GM19238 (cell line): ENCODE results near the gene PLA2G4E.

Source experiments
- DNase-seq: peaks from one replicate; pipeline ENCODE4 v3.0.0; 2011; ENCODE audit warnings: low spot score; ENCODE audit not compliant: insufficient read length

Gene PLA2G4E

DNA sequence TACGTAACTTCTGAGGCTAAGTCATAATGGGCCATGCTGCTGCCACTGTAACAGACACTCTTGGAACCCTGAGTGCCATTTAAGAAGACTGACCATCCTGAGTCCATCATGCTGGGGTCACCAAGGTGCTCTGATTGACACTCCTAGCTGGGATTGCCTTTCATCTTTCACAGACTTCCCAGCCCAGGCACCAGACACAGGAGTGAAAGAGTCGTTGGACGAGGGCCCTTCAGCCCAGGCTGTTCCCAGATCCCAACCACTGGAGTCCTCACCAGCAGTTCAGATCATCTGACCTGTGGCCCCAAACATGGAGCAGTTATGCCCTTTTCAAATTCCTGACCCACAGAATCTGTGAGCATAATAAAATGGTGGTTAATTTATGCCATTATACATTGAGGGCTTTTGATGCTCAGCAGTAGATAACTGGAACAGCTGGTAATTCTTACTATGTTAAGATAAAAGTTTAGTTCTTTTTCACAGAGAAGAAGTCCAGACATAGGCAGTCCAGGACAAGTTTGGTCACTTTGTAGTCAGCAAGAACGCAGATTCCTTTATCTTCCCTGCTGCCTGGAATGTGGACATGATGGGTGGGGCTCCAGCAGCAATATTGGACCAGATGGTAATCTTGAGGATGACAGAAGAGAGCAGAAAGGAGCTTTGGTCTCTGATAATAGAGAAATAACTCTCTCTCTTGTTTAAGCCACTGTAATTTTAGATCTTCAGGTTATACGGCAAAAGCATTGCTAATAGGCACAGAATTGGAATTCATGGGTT, 41.2 kb downstream of the PLA2G4E start:
- no peak for DNase-seq

- DNase-seq, result no peak
Measured at GRCh38 chr15:41978534-41978933, 42.3 kb downstream of the PLA2G4E start.

DNA sequence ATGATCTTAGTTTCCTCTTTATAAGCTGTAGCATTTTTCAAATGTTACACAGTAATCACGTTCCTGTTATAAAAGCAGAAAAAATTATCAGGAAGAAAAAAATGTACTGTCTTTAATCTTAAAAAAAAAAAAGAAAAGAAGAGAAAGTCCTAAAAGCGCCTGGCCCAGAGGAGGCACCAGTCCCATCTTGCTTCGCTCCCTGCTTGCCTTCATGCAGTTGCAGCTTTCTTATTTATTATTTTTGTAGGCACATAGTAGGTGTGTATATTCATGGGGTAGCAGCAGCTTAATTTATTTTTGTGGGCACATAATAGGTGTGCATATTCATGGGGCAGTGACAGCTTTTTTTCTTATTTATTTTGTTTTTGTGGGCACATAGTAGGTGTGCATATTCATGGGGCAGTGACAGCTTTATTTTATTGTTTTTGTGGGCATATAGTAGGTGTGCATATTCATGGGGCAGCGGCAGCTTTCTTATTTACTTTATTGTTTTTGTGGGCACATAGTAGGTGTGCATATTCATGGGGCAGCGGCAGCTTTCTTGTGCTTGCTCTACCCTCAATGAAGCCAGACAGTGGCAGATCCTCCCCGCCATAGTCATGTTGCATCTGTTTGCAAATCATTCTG, 43.0 kb downstream of the PLA2G4E start:
- no peak for DNase-seq

DNA sequence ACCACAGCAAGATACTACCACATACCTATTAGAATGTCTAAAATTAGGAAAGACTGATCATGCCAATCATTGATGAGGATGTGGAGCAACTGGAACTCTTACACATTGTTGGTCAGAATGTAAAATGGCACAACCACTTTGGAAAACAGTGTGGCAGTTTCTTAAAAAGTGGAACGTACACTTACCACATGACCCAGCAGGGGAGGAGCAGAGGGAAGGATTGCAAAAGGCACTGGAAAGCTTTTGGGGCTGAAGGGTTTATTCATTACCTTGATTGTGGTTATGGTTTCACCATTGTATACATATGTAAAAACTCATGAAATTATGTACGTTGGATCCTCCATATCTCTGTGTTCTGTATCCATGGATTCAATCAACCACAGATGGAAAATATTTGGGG, 45.2 kb downstream of the PLA2G4E start:
- no peak for DNase-seq

DNA sequence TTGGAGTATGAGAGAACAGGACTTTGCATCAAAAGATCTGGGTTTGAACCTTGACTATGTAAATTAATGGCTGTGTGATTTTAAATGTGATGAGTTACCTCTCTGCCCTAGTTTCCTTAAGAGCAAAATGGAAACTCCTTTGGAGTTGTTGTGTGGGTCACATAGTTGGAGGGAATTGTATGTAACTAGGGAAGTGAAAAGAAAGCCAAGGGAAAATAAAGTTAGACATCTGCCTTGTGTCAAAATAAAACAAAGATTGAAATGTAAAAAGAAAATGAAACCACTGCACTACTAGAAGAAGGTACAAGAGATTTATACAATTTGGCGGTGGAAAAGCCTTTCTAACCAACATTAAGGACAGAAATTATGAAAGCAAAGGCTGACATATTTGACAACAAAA, 46.8 kb downstream of the PLA2G4E start:
- DNase-seq, result no peak

GRCh38 chr15:41972253-41973242, 48.3 kb downstream of the PLA2G4E start, which contains the start of gene EHD4:
Gene EHD4 (minus strand): TSS chr15:41972557. CDS start chr15:41972494, 63 bp downstream.
- peak; percentile 94 for DNase-seq

GRCh38 chr15:41971895-41972252, 49.0 kb downstream of the PLA2G4E start:
- DNase-seq, result no peak

DNA sequence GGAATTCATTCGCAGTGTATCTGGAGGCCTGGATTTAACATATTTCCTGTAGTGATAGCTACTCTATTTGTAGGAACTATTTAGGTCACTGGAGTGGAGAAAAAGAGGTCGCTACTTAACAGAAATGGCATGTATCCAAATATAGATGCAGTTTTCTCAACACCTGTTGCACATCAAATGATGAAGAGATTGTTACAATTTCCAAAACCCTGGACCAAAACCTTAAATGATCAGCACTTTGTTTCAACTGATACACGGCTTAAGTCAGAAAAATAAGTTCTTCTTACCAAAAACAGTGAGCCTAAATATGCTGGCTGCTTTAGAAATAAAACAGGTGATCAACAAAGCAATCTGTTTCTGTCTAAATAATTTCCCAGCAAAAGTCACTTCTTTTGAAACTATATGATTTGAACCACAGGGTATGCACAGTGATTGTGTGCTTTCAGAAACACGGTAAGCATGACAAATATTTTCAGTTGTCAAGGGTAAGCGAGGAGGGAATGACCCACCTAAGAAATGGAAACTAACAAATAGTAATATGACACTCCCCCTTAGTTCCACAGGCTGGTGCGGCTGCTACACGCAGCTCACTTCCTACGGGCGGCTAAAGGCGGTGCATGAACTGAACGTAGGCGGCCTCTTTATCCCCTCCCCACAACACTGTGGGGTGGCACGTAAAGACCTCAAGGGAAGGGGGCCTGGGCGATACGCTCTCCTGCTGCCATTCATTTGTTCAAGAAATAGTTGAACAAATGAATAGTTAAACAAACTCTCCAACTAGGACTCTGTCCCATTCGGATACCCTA, 49.5 kb downstream of the PLA2G4E start:
- peak; percentile 70 for DNase-seq

DNA sequence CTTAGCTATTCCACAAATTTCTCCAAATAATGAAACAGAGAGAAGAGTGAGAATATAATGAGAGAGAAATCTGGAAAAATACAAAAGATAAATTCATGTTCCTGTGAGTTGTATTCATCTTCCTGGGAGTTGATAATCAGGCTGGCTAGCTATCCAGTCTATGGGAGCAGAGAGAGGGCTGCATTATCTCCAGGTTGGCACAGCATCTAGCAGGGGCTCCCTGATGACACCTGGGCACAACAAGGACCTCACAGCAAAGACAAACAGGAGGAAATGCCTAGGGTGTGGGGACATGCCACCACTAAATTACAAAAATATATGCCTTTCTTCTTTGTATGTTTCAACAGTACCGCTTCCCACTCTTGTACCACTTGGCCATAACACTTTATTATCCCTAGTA, 50.4 kb downstream of the PLA2G4E start:
- no peak for DNase-seq

DNA sequence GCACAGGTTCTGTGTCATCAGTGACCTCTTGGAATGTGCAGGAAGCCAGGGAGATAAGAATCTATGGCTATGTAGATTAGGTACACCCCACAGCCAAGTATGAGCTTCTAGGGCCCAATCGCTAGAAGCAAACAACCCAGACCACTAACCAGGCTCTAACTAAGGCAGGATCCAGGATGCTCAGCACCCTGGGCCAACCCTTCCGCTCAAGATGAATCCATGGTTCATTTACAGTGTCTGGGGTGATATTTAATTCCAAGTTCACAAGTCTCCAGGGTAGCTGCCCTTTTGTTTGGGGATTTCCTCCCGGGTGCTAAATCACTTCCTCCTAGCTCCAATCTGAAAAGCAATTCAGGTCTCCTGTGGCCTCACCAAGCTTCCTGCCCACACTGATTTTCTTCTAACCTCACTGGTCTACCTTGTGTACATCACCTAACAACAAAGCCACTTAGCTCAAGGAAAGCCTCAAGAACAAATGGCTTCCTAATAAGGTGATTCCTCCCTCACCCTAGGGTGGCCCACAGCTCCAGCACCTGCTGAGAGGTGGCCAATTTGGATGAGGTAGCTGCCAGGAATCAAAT, 50.9 kb downstream of the PLA2G4E start:
- peak; percentile 50 for DNase-seq

DNA sequence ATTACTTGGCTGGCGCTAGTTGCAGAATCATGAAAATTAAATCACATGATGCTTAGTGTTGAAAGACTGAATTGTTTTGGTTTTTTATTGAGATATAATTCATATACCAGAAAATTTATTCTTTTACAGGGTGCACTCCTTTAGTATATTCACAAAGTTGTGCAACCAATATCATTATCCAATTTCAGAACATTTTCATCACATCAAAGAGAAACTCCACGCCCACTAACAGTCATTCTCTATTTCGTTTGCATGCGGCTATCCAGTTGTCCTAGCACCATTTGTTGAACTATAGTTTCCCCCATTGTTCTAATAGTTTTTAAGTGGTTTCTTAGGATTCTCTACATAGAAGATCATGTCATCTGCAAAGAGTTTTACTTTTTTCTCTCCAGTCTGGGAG, 52.1 kb downstream of the PLA2G4E start:
- DNase-seq, result no peak

DNA sequence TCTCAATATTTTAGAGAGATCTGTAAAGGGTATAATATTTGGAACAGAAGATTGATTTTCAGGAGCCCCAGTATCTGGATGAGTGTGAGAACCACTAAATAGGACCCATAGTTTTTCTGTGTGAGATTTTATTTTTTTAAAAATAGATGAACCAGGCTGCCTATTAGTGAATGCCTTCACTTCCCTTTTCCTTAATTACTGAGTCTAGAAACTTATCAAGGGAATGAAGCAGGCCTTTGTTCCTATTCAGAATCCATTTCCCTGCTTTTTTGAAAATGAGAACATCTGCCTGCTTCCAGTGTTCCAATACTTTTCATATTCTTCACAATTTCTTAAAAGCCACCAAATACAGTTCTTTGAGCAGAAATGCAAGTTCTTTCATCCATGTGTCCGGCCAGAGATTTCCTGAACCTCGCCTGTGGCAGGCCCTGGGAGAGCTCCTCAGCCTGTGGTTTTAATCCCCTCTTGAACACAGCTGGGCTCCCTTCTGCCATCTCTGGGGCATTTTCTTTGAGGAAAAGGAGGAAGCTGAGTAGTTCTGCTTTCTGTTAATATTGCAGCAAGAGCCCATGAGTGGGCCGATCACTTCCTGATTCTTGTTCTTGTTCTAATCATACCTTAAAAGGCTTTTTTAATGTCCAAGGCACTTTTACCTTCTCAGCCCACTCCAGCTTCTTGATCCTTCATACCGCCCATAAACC, 53.2 kb downstream of the PLA2G4E start:
- no peak for DNase-seq

GRCh38 chr15:41966920-41967465, 53.8 kb downstream of the PLA2G4E start:
- DNase-seq, result no peak

- no peak for DNase-seq
Measured at GRCh38 chr15:41966414-41966812, 54.4 kb downstream of the PLA2G4E start.

- no peak for DNase-seq
Measured at GRCh38 chr15:41965441-41966413, 55.1 kb downstream of the PLA2G4E start.

GRCh38 chr15:41961595-41962202, 59.1 kb downstream of the PLA2G4E start:
- DNase-seq, result no peak

DNA sequence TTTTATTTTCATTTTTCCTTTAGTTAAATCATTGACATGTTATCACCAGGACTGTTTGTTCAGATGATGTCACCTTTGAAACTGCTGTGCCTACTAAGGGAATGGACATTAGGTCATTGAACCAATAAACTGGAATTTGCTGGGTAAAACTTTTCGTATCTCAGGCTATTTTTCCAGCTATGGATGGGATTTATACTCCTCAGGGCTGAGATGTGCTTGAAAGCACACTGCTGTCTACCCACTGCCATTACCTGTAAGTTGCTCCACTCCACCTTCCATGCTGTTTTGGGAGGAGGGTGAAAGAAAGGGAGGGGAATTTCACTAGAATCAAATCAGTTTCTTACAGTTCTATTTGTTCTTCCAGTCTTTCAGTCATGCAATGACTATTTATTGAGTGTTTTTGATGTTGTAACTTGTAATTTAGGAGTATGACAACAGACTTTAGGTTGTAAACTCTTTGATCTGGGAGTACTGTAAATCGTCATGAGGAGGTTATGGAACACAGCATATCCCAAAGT, 59.8 kb downstream of the PLA2G4E start:
- no peak for DNase-seq

DNA sequence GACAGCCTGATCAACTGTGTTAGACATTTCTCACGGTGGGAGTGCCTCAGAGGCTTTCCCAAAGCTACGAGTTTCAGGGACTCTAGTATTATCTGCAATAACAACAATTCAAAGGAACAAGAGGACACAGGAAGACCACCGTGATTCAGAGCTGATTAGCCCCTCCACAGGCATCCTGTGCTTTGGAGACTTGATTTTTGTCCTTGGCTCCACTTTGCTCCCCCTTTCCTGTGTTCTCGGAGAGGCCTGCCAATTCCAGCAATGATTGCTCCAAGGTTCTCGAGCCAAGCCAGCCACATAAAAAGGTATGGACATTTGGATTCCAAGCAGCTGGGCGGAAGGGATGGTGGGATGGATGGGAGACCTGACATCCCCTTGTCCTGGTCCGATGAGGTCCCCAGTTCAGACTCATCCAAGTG, 62.8 kb downstream of the PLA2G4E start:
- DNase-seq, result no peak
